ENCODE data around the gene CAPN12.

CAPN12 gene

GRCh38 chr19:38697197-38697596, 47.1 kb downstream of the CAPN12 start:
- TF ChIP-seq CTCF (IDR thresholded peaks at IDR 0.05; ENCODE audit: low read depth, low read length, missing control alignments) = no peak
- no peak for DNase-seq (ENCODE audit: low read depth)
- H3K4me3 ChIP-seq (ENCODE audit: low read depth, low read length) = no peak overlapping the region

- no peak for DNase-seq (ENCODE audit: low read depth)
- H3K4me3 ChIP-seq (ENCODE audit: low read depth, low read length) = no peak overlapping the region
- no peak for TF ChIP-seq CTCF (IDR thresholded peaks at IDR 0.05; ENCODE audit: low read depth, low read length, missing control alignments)
Measured at GRCh38 chr19:38696729-38697055, 47.6 kb downstream of the CAPN12 start.

GRCh38 chr19:38695832-38696728, 48.2 kb downstream of the CAPN12 start:
- no peak overlapping the region for H3K4me3 ChIP-seq (ENCODE audit: low read depth, low read length)
- DNase-seq (ENCODE audit: low read depth) = no peak
- TF ChIP-seq CTCF (IDR thresholded peaks at IDR 0.05; ENCODE audit: low read depth, low read length, missing control alignments) = no peak

GRCh38 chr19:38695317-38695683, 49.0 kb downstream of the CAPN12 start:
- no peak for DNase-seq (ENCODE audit: low read depth)
- H3K4me3 ChIP-seq (ENCODE audit: low read depth, low read length) = no peak overlapping the region; the same call in 1 of the 2 replicates
- no peak for TF ChIP-seq CTCF (IDR thresholded peaks at IDR 0.05; ENCODE audit: low read depth, low read length, missing control alignments)

GRCh38 chr19:38693380-38694223, 50.7 kb downstream of the CAPN12 start:
- TF ChIP-seq CTCF (IDR thresholded peaks at IDR 0.05; ENCODE audit: low read depth, low read length, missing control alignments) = no peak
- DNase-seq (ENCODE audit: low read depth) = peak; percentile 54
- no peak overlapping the region for H3K4me3 ChIP-seq (ENCODE audit: low read depth, low read length)

- TF ChIP-seq CTCF (IDR thresholded peaks at IDR 0.05; ENCODE audit: low read depth, low read length, missing control alignments) = no peak
- H3K4me3 ChIP-seq (ENCODE audit: low read depth, low read length) = no peak overlapping the region
- DNase-seq (ENCODE audit: low read depth) = no peak
Measured at GRCh38 chr19:38692458-38693379, 51.6 kb downstream of the CAPN12 start.

All from GM12864 (cell line).